Breast epithelium (tissue), 4 donors: ENCODE results near the gene CS. TPM values are rescaled to one million over a fixed set of nuclear protein-coding genes. Genes with fewer than 3 reads are reported as not detected.

ENCODE experiments used
- DNase-seq, 2 donors: peaks; one replicate each; pipeline ENCODE4 v3.0.0-alpha.2; 2019; ENCODE audit warnings: low spot score in 2 of 2
- H3K27ac ChIP-seq, 2 donors: fragments of 200-600 bp; sonication (generic) in 1 of 2; one replicate each; pipeline ENCODE4 v1.5.1; 2016 to 2019; ENCODE audit warnings: mild to moderate bottlenecking in 1 of 2
- H3K27me3 ChIP-seq, 2 donors: fragments of 200-600 bp; sonication (generic) in 1 of 2; one replicate each; pipeline versions ENCODE4 v1.5.1 to v1.6.0; 2017 to 2019; ENCODE audit warnings: control low read depth in 1 of 2, mild to moderate bottlenecking in 1 of 2
- H3K36me3 ChIP-seq: fragments of 200-600 bp; one replicate; pipeline ENCODE4 v1.5.1; 2019
- H3K4me1 ChIP-seq, 2 donors: fragments of 200-600 bp; sonication (generic); one replicate each; pipeline ENCODE4 v1.5.1; 2016 to 2019; ENCODE audit warnings: control low read depth in 1 of 2
- H3K4me3 ChIP-seq, 3 donors: fragments of 200-600 bp; sonication (generic); 1 replicate in 2 of 3; 2 replicates in 1 of 3; pipeline ENCODE4 v1.5.1; 2016 to 2019; ENCODE audit warnings: mild to moderate bottlenecking in 3 of 3, moderate library complexity in 2 of 3
- H3K9me3 ChIP-seq, 2 donors: fragments of 200-600 bp; sonication (generic) in 1 of 2; one replicate each; pipeline ENCODE4 v1.5.1; 2016 to 2019; ENCODE audit warnings: control low read depth in 1 of 2
- CTCF ChIP-seq, 3 donors: fragments of 450-650 bp; IDR thresholded peaks; one replicate each; pipeline ENCODE4 v1.5.1; 2016 to 2017; ENCODE audit warnings: antibody characterized with exemption in 3 of 3, mild to moderate bottlenecking in 3 of 3, moderate library complexity in 3 of 3
- POLR2A ChIP-seq: fragments of 450-650 bp; IDR thresholded peaks from one replicate; pipeline ENCODE4 v1.6.1; 2016; ENCODE audit warnings: antibody characterized with exemption, mild to moderate bottlenecking, moderate library complexity
- POLR2AphosphoS5 ChIP-seq, 3 donors: sonication (generic); formaldehyde crosslinking; IDR thresholded peaks; one replicate each; pipeline ENCODE4 v1.6.1; 2017; ENCODE audit warnings: antibody characterized with exemption in 3 of 3
- intact Hi-C: fragments of 100-400 bp; cut with DNase I; formaldehyde crosslinking; loops from one replicate; pipeline ENCODE4 v1.15.1; 2023; ENCODE audit warnings: low total_unique reads
- total RNA-seq, 3 donors: library from RNA; depleted of rRNA; stranded (reverse); fragments of >200 nt; gene quantifications; one replicate each; pipeline ENCODE4 v1.1.0, GENCODE V29; 2016

CS gene
- total RNA-seq, 3 donors from 2014 or later = 79.2 to 132 (median 103) TPM

GRCh38 chr12:56248711-56249110, 51.4 kb downstream of the CS start:
- Histone ChIP-seq H3K27me3 (no peaks in the 10 kb centered on the region), H3K27ac (no peak overlapping the region), H3K9me3 (no peaks in the 10 kb centered on the region), H3K36me3 (peaks cover 32% of the 10 kb centered on the region), H3K4me1 (no peaks in the 10 kb centered on the region), H3K4me3 (no peak overlapping the region)
- intact Hi-C loops = no loop called here
- DNase-seq = no peak
- no peak for TF ChIP-seq CTCF (IDR thresholded peaks at IDR 0.05)

GRCh38 chr12:56247923-56248322, 52.2 kb downstream of the CS start:
- TF ChIP-seq POLR2A (no peak), POLR2AphosphoS5 (IDR thresholded peaks at IDR 0.05) (no peak), CTCF (IDR thresholded peaks at IDR 0.05) (no peak)
- no peaks in the 10 kb centered on the region for H3K9me3 ChIP-seq
- intact Hi-C loops = no loop called here
- no peak for DNase-seq
- H3K27me3 ChIP-seq = no peaks in the 10 kb centered on the region
- H3K4me1 ChIP-seq = no peaks in the 10 kb centered on the region
- no peak overlapping the region for H3K4me3 ChIP-seq
- peaks cover 34% of the 10 kb centered on the region for H3K36me3 ChIP-seq
- H3K27ac ChIP-seq = no peak overlapping the region

GRCh38 chr12:56244494-56244893, 55.6 kb downstream of the CS start:
- TF ChIP-seq CTCF (IDR thresholded peaks at IDR 0.05) (no peak), POLR2A (no peak)
- H3K27ac ChIP-seq = no peak overlapping the region
- H3K4me3 ChIP-seq = no peak overlapping the region
- no peaks in the 10 kb centered on the region for H3K27me3 ChIP-seq
- no peaks in the 10 kb centered on the region for H3K4me1 ChIP-seq
- intact Hi-C loops = no loop called here
- no peak for DNase-seq
- H3K36me3 ChIP-seq = peaks cover 23% of the 10 kb centered on the region
- no peaks in the 10 kb centered on the region for H3K9me3 ChIP-seq

GRCh38 chr12:56243731-56244181, 56.4 kb downstream of the CS start:
- Histone ChIP-seq H3K27ac (no peak overlapping the region), H3K9me3 (no peaks in the 10 kb centered on the region), H3K27me3 (no peaks in the 10 kb centered on the region), H3K4me3 (no peak overlapping the region), H3K36me3 (peaks cover 23% of the 10 kb centered on the region), H3K4me1 (no peaks in the 10 kb centered on the region)
- TF ChIP-seq POLR2AphosphoS5 (IDR thresholded peaks at IDR 0.05) (no peak), CTCF (IDR thresholded peaks at IDR 0.05) (no peak), POLR2A (no peak)
- no peak for DNase-seq
- intact Hi-C loops = no loop called here

GRCh38 chr12:56242986-56243385, 57.1 kb downstream of the CS start:
- intact Hi-C loops = no loop called here
- no peak overlapping the region for H3K4me3 ChIP-seq
- H3K36me3 ChIP-seq = peaks cover 23% of the 10 kb centered on the region

More at GRCh38 chr12:56242986-56243385, 57.1 kb downstream of the CS start:
- TF ChIP-seq POLR2A (no peak), POLR2AphosphoS5 (IDR thresholded peaks at IDR 0.05) (no peak), CTCF (IDR thresholded peaks at IDR 0.05) (no peak)
- Histone ChIP-seq H3K27ac (no peak overlapping the region), H3K9me3 (no peaks in the 10 kb centered on the region), H3K27me3 (no peaks in the 10 kb centered on the region), H3K4me1 (no peaks in the 10 kb centered on the region)
- no peak for DNase-seq
